T-helper 1 cell treated with Interleukin-12 subunit alpha and Interleukin-12 subunit beta and Interleukin-4 antibody, amounts not matched to agents 30 μg/mL and 1 μg/mL, for 36 hours (primary cell): ENCODE results near the gene SYTL3.
"Not testable (repeated sequence)": the region's sequence is repeated elsewhere in the genome, so short reads cannot be mapped to it uniquely, and the experiment has no call there.

Experiments
- H3K27ac Mint-ChIP-seq: one replicate; pipeline ENCODE4 v1.8.0; 2021; ENCODE audit warnings: mild to moderate bottlenecking, mixed read lengths
- H3K27me3 Mint-ChIP-seq: one replicate; pipeline ENCODE4 v1.8.0; 2021; ENCODE audit warnings: low read depth, mixed read lengths
- H3K36me3 Mint-ChIP-seq: one replicate; pipeline ENCODE4 v1.8.0; 2021; ENCODE audit warnings: low read depth, mixed read lengths
- H3K4me1 Mint-ChIP-seq: one replicate; pipeline ENCODE4 v1.8.0; 2021; ENCODE audit warnings: low read depth, mixed read lengths
- H3K4me3 Mint-ChIP-seq: one replicate; pipeline ENCODE4 v1.8.0; 2021; ENCODE audit warnings: mild to moderate bottlenecking, moderate library complexity, mixed read lengths
- H3K9me3 Mint-ChIP-seq: one replicate; pipeline ENCODE4 v1.8.0; 2021; ENCODE audit warnings: mixed read lengths

Gene SYTL3

GRCh38 chr6:158785036-158785435 is 135.2 kb downstream of the SYTL3 start:
- no peak overlapping the region for H3K4me3 Mint-ChIP-seq
- no peaks in the 10 kb centered on the region for H3K27me3 Mint-ChIP-seq
- H3K27ac Mint-ChIP-seq, result no peak overlapping the region
- peaks cover 36% of the 10 kb centered on the region for H3K4me1 Mint-ChIP-seq
- no peaks in the 10 kb centered on the region for H3K9me3 Mint-ChIP-seq
- H3K36me3 Mint-ChIP-seq, result peaks cover 70% of the 10 kb centered on the region

GRCh38 chr6:158786645-158787304 is 136.9 kb downstream of the SYTL3 start:
- no peak overlapping the region for H3K27ac Mint-ChIP-seq

GRCh38 chr6:158787395-158787794 is 137.5 kb downstream of the SYTL3 start:
- Mint-ChIP-seq H3K4me1 (peaks cover 47% of the 10 kb centered on the region), H3K27ac (no peak overlapping the region), H3K27me3 (no peaks in the 10 kb centered on the region), H3K9me3 (no peaks in the 10 kb centered on the region), H3K4me3 (no peak overlapping the region), H3K36me3 (peaks cover 54% of the 10 kb centered on the region)

More at GRCh38 chr6:158786645-158787304, 136.9 kb downstream of the SYTL3 start:
- no peaks in the 10 kb centered on the region for H3K9me3 Mint-ChIP-seq
- H3K4me3 Mint-ChIP-seq, result no peak overlapping the region
- H3K27me3 Mint-ChIP-seq, result no peaks in the 10 kb centered on the region
- H3K36me3 Mint-ChIP-seq, result peaks cover 59% of the 10 kb centered on the region
- H3K4me1 Mint-ChIP-seq, result peaks cover 48% of the 10 kb centered on the region

GRCh38 chr6:158789115-158789917 is 139.5 kb downstream of the SYTL3 start:
- Mint-ChIP-seq H3K27me3 (no peaks in the 10 kb centered on the region), H3K4me1 (peaks cover 55% of the 10 kb centered on the region), H3K36me3 (peaks cover 37% of the 10 kb centered on the region), H3K27ac (peak overlapping the region; percentile 92), H3K9me3 (no peaks in the 10 kb centered on the region), H3K4me3 (peak overlapping the region; percentile 76)

- Mint-ChIP-seq H3K27me3 (no peaks in the 10 kb centered on the region), H3K4me1 (peaks cover 56% of the 10 kb centered on the region), H3K4me3 (no peak overlapping the region), H3K9me3 (no peaks in the 10 kb centered on the region), H3K36me3 (peaks cover 25% of the 10 kb centered on the region), H3K27ac (peak overlapping the region; percentile 63)
Measured at GRCh38 chr6:158791274-158791855, 141.5 kb downstream of the SYTL3 start.

GRCh38 chr6:158792505-158792904 is 142.7 kb downstream of the SYTL3 start:
- H3K36me3 Mint-ChIP-seq, result peaks cover 22% of the 10 kb centered on the region
- H3K9me3 Mint-ChIP-seq, H3K27me3 Mint-ChIP-seq, H3K27ac Mint-ChIP-seq, H3K4me3 Mint-ChIP-seq: not testable (repeated sequence)
- H3K4me1 Mint-ChIP-seq, result peaks cover 62% of the 10 kb centered on the region

GRCh38 chr6:158793432-158793831 is 143.6 kb downstream of the SYTL3 start:
- no peak overlapping the region for H3K27ac Mint-ChIP-seq
- H3K27me3 Mint-ChIP-seq, result no peaks in the 10 kb centered on the region
- H3K9me3 Mint-ChIP-seq, result no peaks in the 10 kb centered on the region
- peaks cover 23% of the 10 kb centered on the region for H3K36me3 Mint-ChIP-seq
- peaks cover 66% of the 10 kb centered on the region for H3K4me1 Mint-ChIP-seq
- H3K4me3 Mint-ChIP-seq, result no peak overlapping the region

- H3K27me3 Mint-ChIP-seq, result no peaks in the 10 kb centered on the region
- no peak overlapping the region for H3K4me3 Mint-ChIP-seq
- no peak overlapping the region for H3K27ac Mint-ChIP-seq
- H3K36me3 Mint-ChIP-seq, result peaks cover 13% of the 10 kb centered on the region
- H3K4me1 Mint-ChIP-seq, result peaks cover 58% of the 10 kb centered on the region
- no peaks in the 10 kb centered on the region for H3K9me3 Mint-ChIP-seq
Measured at GRCh38 chr6:158795516-158795915, 145.7 kb downstream of the SYTL3 start.

- H3K27ac Mint-ChIP-seq, result peak overlapping the region; percentile 5
- peaks cover 13% of the 10 kb centered on the region for H3K36me3 Mint-ChIP-seq
- peaks cover 53% of the 10 kb centered on the region for H3K4me1 Mint-ChIP-seq
- H3K27me3 Mint-ChIP-seq, result no peaks in the 10 kb centered on the region
- H3K9me3 Mint-ChIP-seq, result no peaks in the 10 kb centered on the region
- no peak overlapping the region for H3K4me3 Mint-ChIP-seq
Measured at GRCh38 chr6:158796353-158796752, 146.5 kb downstream of the SYTL3 start.

GRCh38 chr6:158797331-158798310 is 147.8 kb downstream of the SYTL3 start:
- Mint-ChIP-seq H3K36me3 (peaks cover 15% of the 10 kb centered on the region), H3K27me3 (no peaks in the 10 kb centered on the region), H3K9me3 (no peaks in the 10 kb centered on the region), H3K4me1 (peaks cover 56% of the 10 kb centered on the region), H3K27ac (peak overlapping the region; percentile 36), H3K4me3 (no peak overlapping the region)

- Mint-ChIP-seq H3K27me3 (no peaks in the 10 kb centered on the region), H3K4me1 (peaks cover 58% of the 10 kb centered on the region), H3K27ac (no peak overlapping the region), H3K4me3 (no peak overlapping the region), H3K9me3 (no peaks in the 10 kb centered on the region), H3K36me3 (peaks cover 13% of the 10 kb centered on the region)
Measured at GRCh38 chr6:158798311-158798710, 148.5 kb downstream of the SYTL3 start.

GRCh38 chr6:158799051-158799792 is 149.4 kb downstream of the SYTL3 start:
- peak overlapping the region; percentile 46 for H3K27ac Mint-ChIP-seq
- H3K27me3 Mint-ChIP-seq, result no peaks in the 10 kb centered on the region
- peaks cover 15% of the 10 kb centered on the region for H3K36me3 Mint-ChIP-seq
- no peaks in the 10 kb centered on the region for H3K9me3 Mint-ChIP-seq
- H3K4me1 Mint-ChIP-seq, result peaks cover 57% of the 10 kb centered on the region
- no peak overlapping the region for H3K4me3 Mint-ChIP-seq

- Mint-ChIP-seq H3K27me3 (no peaks in the 10 kb centered on the region), H3K4me1 (peaks cover 66% of the 10 kb centered on the region), H3K27ac (no peak overlapping the region), H3K4me3 (no peak overlapping the region), H3K9me3 (no peaks in the 10 kb centered on the region), H3K36me3 (peaks cover 23% of the 10 kb centered on the region)
Measured at GRCh38 chr6:158801655-158802294, 151.9 kb downstream of the SYTL3 start.
